ENCODE measurements around the gene PPCDC.
A peak's percentile ranks its signal among the peaks of the same experiment; 100 is the strongest.

PPCDC gene

GRCh38 chr15:75044258-75044878, 21.0 kb downstream of the PPCDC start:
- DNase-seq (ENCODE audit: low spot score): no peak

DNA sequence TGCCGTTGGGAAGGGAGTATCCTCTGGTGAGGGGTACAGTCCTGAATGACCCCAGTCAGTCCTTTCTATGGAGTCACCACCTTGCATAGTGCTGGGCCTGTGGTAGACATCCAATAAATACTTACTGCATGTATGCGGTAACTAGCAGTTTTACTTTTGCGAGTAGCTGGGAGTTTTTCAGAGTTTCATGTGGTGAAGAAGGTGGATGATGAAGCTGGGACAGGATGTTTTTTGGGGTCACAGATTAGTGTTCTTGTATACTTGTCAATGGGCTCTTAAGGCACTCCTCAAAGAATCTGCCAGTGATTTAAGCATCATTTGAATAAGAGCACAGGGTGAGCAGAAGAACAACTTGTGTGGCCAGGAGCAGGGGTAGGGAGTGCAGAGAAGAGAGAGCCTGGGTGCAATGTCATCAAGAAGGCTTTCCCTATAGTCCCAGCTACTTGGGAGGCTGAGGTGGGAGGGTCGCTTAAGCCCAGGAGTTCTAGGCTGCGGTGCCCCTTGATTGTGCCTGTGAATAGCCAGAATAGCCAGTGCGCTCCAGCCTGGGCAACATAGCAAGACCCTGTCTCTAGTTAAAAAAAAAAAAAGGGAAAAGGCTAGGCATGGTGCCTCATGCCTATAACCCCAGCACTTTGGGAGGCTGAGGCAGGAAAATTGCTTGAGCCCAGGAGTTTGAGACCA, 22.1 kb downstream of the PPCDC start:
- DNase-seq (ENCODE audit: low spot score): no peak

GRCh38 chr15:75048394-75048793, 25.0 kb downstream of the PPCDC start:
- DNase-seq (ENCODE audit: low spot score): no peak

GRCh38 chr15:75049392-75049791, 26.0 kb downstream of the PPCDC start:
- DNase-seq (ENCODE audit: low spot score): no peak

- DNase-seq (ENCODE audit: low spot score): no peak
These were observed 26.9 kb downstream of the PPCDC start for GRCh38 chr15:75050283-75050682.

- DNase-seq (ENCODE audit: low spot score): no peak
These were observed 27.8 kb downstream of the PPCDC start for GRCh38 chr15:75051191-75051608.

DNA sequence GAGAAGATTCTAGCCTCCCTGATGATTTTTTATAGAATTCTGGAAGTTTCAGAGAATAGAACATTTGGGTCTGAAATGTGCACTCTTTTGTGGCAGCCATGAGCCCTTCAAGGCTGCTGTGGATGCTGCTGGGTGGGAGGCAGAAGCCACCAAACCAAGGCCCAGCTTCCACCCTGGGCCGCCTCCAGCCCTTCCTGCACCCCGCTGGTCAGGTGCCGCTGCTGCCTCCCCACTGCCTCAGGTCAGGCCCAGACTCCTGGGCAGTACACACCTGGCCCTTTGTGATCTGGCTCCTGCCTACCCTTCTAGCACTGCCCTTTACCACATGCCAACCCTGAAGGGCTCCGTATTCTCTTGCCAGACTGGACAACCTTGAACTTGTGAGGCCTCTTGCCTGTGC, 28.3 kb downstream of the PPCDC start:
- no peak for DNase-seq (ENCODE audit: low spot score)

- no peak for DNase-seq (ENCODE audit: low spot score)
These were observed 29.8 kb downstream of the PPCDC start for GRCh38 chr15:75052972-75053747.

- no peak for DNase-seq (ENCODE audit: low spot score)
These were observed 30.3 kb downstream of the PPCDC start for GRCh38 chr15:75053748-75054125.

GRCh38 chr15:75054172-75054897, 30.9 kb downstream of the PPCDC start:
- DNase-seq (ENCODE audit: low spot score): no peak

- DNase-seq (ENCODE audit: low spot score): no peak
These were observed 32.6 kb downstream of the PPCDC start for GRCh38 chr15:75056036-75056435.

- DNase-seq (ENCODE audit: low spot score): no peak
These were observed 34.9 kb downstream of the PPCDC start for GRCh38 chr15:75058127-75058905.

- DNase-seq (ENCODE audit: low spot score): no peak
These were observed 36.2 kb downstream of the PPCDC start for GRCh38 chr15:75059607-75060006.

GRCh38 chr15:75061272-75061671, 37.9 kb downstream of the PPCDC start:
- DNase-seq (ENCODE audit: low spot score): no peak

- DNase-seq (ENCODE audit: low spot score): no peak
These were observed 39.3 kb downstream of the PPCDC start for GRCh38 chr15:75062706-75063105.

- DNase-seq (ENCODE audit: low spot score): no peak
These were observed 39.9 kb downstream of the PPCDC start for GRCh38 chr15:75063338-75063737.

DNA sequence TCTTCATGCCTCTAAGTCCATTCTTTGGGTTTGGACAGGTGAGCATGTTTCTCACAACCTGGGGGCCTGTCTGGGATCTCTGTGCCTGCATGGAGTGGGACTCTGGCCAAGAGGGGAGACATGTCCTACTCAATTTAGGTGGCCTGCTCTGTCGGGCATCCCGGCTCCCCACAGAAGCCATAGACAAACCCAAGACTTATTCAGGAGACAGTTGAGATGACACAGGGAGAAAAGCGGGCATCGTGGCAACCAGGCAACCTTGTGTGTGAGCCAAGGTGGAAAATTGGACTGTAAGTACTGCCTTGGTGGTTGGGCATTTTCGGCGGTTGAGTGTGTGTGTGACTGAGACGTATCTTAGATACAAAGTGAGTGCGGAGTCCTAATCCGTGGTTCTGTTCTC, 40.5 kb downstream of the PPCDC start:
- no peak for DNase-seq (ENCODE audit: low spot score)

DNA sequence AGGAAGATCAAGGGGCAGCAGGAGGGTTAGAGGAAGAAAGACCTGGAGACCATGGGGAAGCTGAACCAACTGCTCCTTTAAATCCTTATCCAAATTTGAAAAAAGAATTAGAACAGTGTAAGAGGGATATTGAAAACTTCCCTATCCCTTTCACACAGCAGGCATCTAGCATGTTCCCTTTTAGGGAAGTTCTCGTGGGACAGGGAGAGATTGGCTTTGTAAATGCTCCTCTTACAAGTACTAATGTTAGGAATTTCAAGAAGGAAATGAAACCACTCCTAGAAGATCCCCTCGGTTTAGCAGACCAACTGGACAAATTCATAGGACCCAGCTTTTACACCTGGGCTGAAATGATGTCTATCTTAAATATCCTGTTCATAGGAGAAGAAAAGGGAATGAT, 41.5 kb downstream of the PPCDC start:
- no peak for DNase-seq (ENCODE audit: low spot score)

DNA sequence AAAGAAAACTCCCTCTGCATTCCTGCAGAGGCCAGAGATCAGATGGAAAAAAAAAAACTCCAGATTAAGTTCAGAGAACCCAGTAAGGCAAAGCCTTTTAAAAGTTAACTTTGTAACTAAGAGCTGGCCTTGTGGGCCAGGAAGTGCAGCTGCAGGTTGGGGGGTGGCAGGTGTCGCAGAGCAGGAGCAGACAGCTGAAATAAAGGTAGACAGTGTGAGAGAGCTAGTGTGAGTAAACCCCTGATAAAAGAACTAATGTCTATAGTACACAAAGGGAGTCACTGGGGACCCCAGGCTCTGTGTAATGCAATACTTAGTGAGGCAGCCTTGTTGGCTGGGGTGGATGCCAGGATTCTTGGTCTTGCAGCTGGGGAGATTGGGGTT, 42.1 kb downstream of the PPCDC start:
- no peak for DNase-seq (ENCODE audit: low spot score)

GRCh38 chr15:75065851-75066509, 42.6 kb downstream of the PPCDC start:
- no peak for DNase-seq (ENCODE audit: low spot score)

GRCh38 chr15:75067123-75067830, 43.9 kb downstream of the PPCDC start:
- peak; percentile 60 for DNase-seq (ENCODE audit: low spot score)

Measured in RKO (cell line).